Fibroblast of skin of back (primary cell): ENCODE measurements around the gene SKIC2.
"Not testable (repeated sequence)": the region's sequence is repeated elsewhere in the genome, so short reads cannot be mapped to it uniquely, and the experiment has no call there.

Source experiments
- DNase-seq: peaks from one replicate; pipeline ENCODE4 v3.0.0-alpha.2; 2013

Gene SKIC2

GRCh38 chr6:31969712-31970603 lies 11.0 kb downstream of the SKIC2 start:
- DNase-seq: peak; percentile 37

GRCh38 chr6:31970604-31971271 lies 11.8 kb downstream of the SKIC2 start:
- DNase-seq: no peak

GRCh38 chr6:31971279-31971992 lies 12.5 kb downstream of the SKIC2 start:
- DNase-seq: no peak

GRCh38 chr6:31971993-31972708 lies 13.2 kb downstream of the SKIC2 start, which contains the start of gene DXO:
TSS of gene DXO (minus strand) at chr6:31972138. CDS start at chr6:31971675, 463 bp downstream.
- peak; percentile 99 for DNase-seq

GRCh38 chr6:31972709-31973350 lies 13.9 kb downstream of the SKIC2 start:
- peak; percentile 50 for DNase-seq

GRCh38 chr6:31976065-31976464 lies 17.1 kb downstream of the SKIC2 start:
- not testable (repeated sequence) for DNase-seq

GRCh38 chr6:31977816-31978431 lies 18.9 kb downstream of the SKIC2 start:
- no peak for DNase-seq

- no peak for DNase-seq
Measured at GRCh38 chr6:31978831-31979230, 19.9 kb downstream of the SKIC2 start.

GRCh38 chr6:31979238-31979898 lies 20.4 kb downstream of the SKIC2 start:
- no peak for DNase-seq

- DNase-seq: not testable (repeated sequence)
Measured at GRCh38 chr6:31980195-31980876, 21.4 kb downstream of the SKIC2 start.

GRCh38 chr6:31980998-31981397 lies 22.0 kb downstream of the SKIC2 start:
- DNase-seq: not testable (repeated sequence)

GRCh38 chr6:31981744-31982143 lies 22.8 kb downstream of the SKIC2 start, which contains the start of gene C4A:
TSS of gene C4A (plus strand) at chr6:31982057. CDS start at chr6:31982108, 51 bp downstream.
- DNase-seq: not testable (repeated sequence)

GRCh38 chr6:31989363-31989762 lies 30.4 kb downstream of the SKIC2 start:
- not testable (repeated sequence) for DNase-seq

- DNase-seq: not testable (repeated sequence)
Measured at GRCh38 chr6:31994421-31994820, 35.4 kb downstream of the SKIC2 start.

- DNase-seq: not testable (repeated sequence)
Measured at GRCh38 chr6:31996385-31996784, 37.4 kb downstream of the SKIC2 start.

- not testable (repeated sequence) for DNase-seq
Measured at GRCh38 chr6:32002546-32003268, 43.7 kb downstream of the SKIC2 start.

- DNase-seq: not testable (repeated sequence)
Measured at GRCh38 chr6:32003301-32003700, 44.3 kb downstream of the SKIC2 start.

GRCh38 chr6:32004393-32004792 lies 45.4 kb downstream of the SKIC2 start:
- not testable (repeated sequence) for DNase-seq
